Measurements from ENCODE around the gene SLC27A1. TPM values are rescaled to one million over a fixed set of nuclear protein-coding genes. Genes with fewer than 3 reads are reported as not detected.

SLC27A1 gene
- total and polyA plus RNA-seq, 9 of the 15 experiments (the other 6 are each of a cell fraction or from before 2014, with no cell fraction given), result 0.06 to 3.0 (median 1.1) TPM

- TF ChIP-seq CREB1 (IDR thresholded peaks at IDR 0.05) (no peak), CREB1 (CRISPR knock-in tag; IDR thresholded peaks at IDR 0.05) (no peak), TAF7 (tag; IDR thresholded peaks at IDR 0.05) (no peak), RFX5 (IDR thresholded peaks at IDR 0.05; ENCODE audit: low read depth, low read length) (no peak), ZBTB33 (CRISPR knock-in tag; IDR thresholded peaks at IDR 0.05) (no peak), MLX (CRISPR knock-in tag; conservative IDR thresholded peaks at IDR 0.05) (no peak), SMARCA4 (IDR thresholded peaks at IDR 0.05) (peak; percentile 46), MCM2 (IDR thresholded peaks at IDR 0.05; ENCODE audit: low read depth) (no peak), MLLT1 (IDR thresholded peaks at IDR 0.05) (peak in 1 of 2 experiments; percentile 55; a peak in 1 of 4 replicates), FOXJ2 (tag; IDR thresholded peaks at IDR 0.05) (no peak), HDGF (IDR thresholded peaks at IDR 0.05) (0 out of 2 replicates have a peak, but pooled peaks have one; percentile 58), HOXB6 (CRISPR knock-in tag; IDR thresholded peaks at IDR 0.05; ENCODE audit: borderline replicate concordance) (no peak), CHD2 (IDR thresholded peaks at IDR 0.05; ENCODE audit: low read depth, low read length) (no peak), HDAC3 (IDR thresholded peaks at IDR 0.05; ENCODE audit: borderline replicate concordance, partially characterized antibody) (no peak), OTX1 (CRISPR knock-in tag; IDR thresholded peaks at IDR 0.05) (peak; percentile 85; the same call in 1 of the 2 replicates), ZNF146 (CRISPR knock-in tag; IDR thresholded peaks at IDR 0.05; ENCODE audit: unreplicated experiment) (no peak), ZNF280A (IDR thresholded peaks at IDR 0.05; ENCODE audit: low read depth, partially characterized antibody) (no peak), ZNF512 (tag; IDR thresholded peaks at IDR 0.05) (peak; percentile 73), POLR2G (IDR thresholded peaks at IDR 0.05; ENCODE audit: low read depth, low read length) (no peak), COPS2 (conservative IDR thresholded peaks at IDR 0.05) (no peak)
These were observed 2.6 kb upstream of the SLC27A1 start (continued) for GRCh38 chr19:17467471-17468301.
